GM23248 (cell line): ENCODE results near the gene ATP6V0C.

Experiments used
- EZH2 ChIP-seq: fragments of 200-600 bp; sonication (generic); IDR thresholded peaks from 2 replicates; pipeline ENCODE4 v1.6.1; 2018; ENCODE audit warnings: antibody characterized with exemption, mild to moderate bottlenecking; ENCODE audit not compliant: insufficient read depth, poor library complexity, severe bottlenecking
- EZH2phosphoT487 ChIP-seq: fragments of 200-600 bp; sonication (generic); IDR thresholded peaks from 2 replicates; pipeline ENCODE4 v1.6.1; 2018; ENCODE audit warnings: antibody characterized with exemption, moderate library complexity, mild to moderate bottlenecking, low read depth; ENCODE audit not compliant: insufficient read depth

GRCh38 chr16:2500918-2501750 lies 12.6 kb upstream of the ATP6V0C start:
- TF ChIP-seq EZH2 (no peak), EZH2phosphoT487 (no peak)
